Uterus (tissue), 4 donors: ENCODE data around the gene RTEL1. TPM values are rescaled to one million over a fixed set of nuclear protein-coding genes. Genes with fewer than 3 reads are reported as not detected.
A peak's percentile ranks its signal among the peaks of the same experiment; 100 is the strongest.

Source experiments
- DNase-seq, 2 donors: peaks; one replicate each; pipeline ENCODE4 v3.0.0-alpha.2; 2019 to 2020
- H3K27ac ChIP-seq, 2 donors: fragments of 200-600 bp; sonication (generic); 1 replicate in 1 of 2; 2 replicates in 1 of 2; pipeline ENCODE4 v1.5.1; 2016 to 2018
- H3K27me3 ChIP-seq, 2 donors: fragments of 200-600 bp; sonication (generic); one replicate each; pipeline ENCODE4 v1.5.1; 2018 to 2019; ENCODE audit warnings: control low read depth in 1 of 2
- H3K36me3 ChIP-seq, 2 donors: fragments of 200-600 bp; sonication (generic); one replicate each; pipeline ENCODE4 v1.5.1; 2019; ENCODE audit warnings: control low read depth in 1 of 2
- H3K4me1 ChIP-seq, 2 donors: fragments of 200-600 bp; sonication (generic); one replicate each; pipeline ENCODE4 v1.5.1; 2018 to 2019; ENCODE audit warnings: control low read depth in 1 of 2
- H3K4me3 ChIP-seq, 2 donors: fragments of 200-600 bp; sonication (generic); 1 replicate in 1 of 2; 2 replicates in 1 of 2; pipeline ENCODE4 v1.5.1; 2018 to 2019; ENCODE audit warnings: mild to moderate bottlenecking in 1 of 2
- H3K9me3 ChIP-seq, 2 donors: fragments of 200-600 bp; sonication (generic); one replicate each; pipeline ENCODE4 v1.5.1; 2019; ENCODE audit warnings: control low read depth in 1 of 2
- CTCF ChIP-seq, 4 experiments: fragments of 200-600 bp in 2 of 4; fragments of 450-650 bp in 2 of 4; sonication (generic) in 2 of 4; IDR thresholded peaks; one replicate each; pipeline ENCODE4 v1.5.1; 2016 to 2019; ENCODE audit warnings: antibody characterized with exemption in 4 of 4, mild to moderate bottlenecking in 2 of 4, moderate library complexity in 1 of 4
- POLR2A ChIP-seq, 2 donors: fragments of 450-650 bp; IDR thresholded peaks; one replicate each; pipeline ENCODE4 v1.6.1; 2016; ENCODE audit warnings: antibody characterized with exemption in 2 of 2, mild to moderate bottlenecking in 1 of 2, moderate library complexity in 1 of 2
- intact Hi-C: fragments of 100-400 bp; cut with DNase I; formaldehyde crosslinking; loops from one replicate; pipeline ENCODE4 v1.15.1; 2023; ENCODE audit warnings: low total_unique reads
- total RNA-seq, 4 donors: library from RNA; depleted of rRNA in 3 of 4; stranded (reverse); fragments of >200 nt in 3 of 4; gene quantifications; one replicate each; pipeline versions ENCODE4 v1.1.0 to v1.2.4, GENCODE V29; 2014 to 2023
- donor health status: DM: yes; HTN: yes; CAD: no.

Gene RTEL1
- total RNA-seq, 4 donors from 2014 or later = 17.4 to 56.5 (median 26.6) TPM

- Histone ChIP-seq H3K27ac (peak within 1 kb of the TSS; percentile 67 to 72), H3K4me1 (peaks cover 6 to 9% of the 10 kb centered on the region in 2 donors), H3K4me3 (peak within 1 kb of the TSS; percentile 38 to 59), H3K9me3 (no peaks in the 10 kb centered on the region), H3K36me3 (no peaks in the 10 kb centered on the region), H3K27me3 (no peaks in the 10 kb centered on the region)
- intact Hi-C loops = no loop called here
- DNase-seq = peak; percentile 87 to 88
- TF ChIP-seq POLR2A (IDR thresholded peaks at IDR 0.05) = no peak
- no peak for TF ChIP-seq CTCF (IDR thresholded peaks at IDR 0.05)
Measured at GRCh38 chr20:63653041-63653973, 4.8 kb upstream of the RTEL1 start, which contains the start of gene STMN3. TSS of gene STMN3 (minus strand) at chr20:63653424. CDS start at chr20:63653345, 79 bp downstream.

GRCh38 chr20:63653974-63654668 is 4.0 kb upstream of the RTEL1 start:
- Histone ChIP-seq H3K27ac (peak overlapping the region; percentile 67 to 72), H3K9me3 (no peaks in the 10 kb centered on the region), H3K36me3 (no peaks in the 10 kb centered on the region), H3K27me3 (no peaks in the 10 kb centered on the region), H3K4me1 (peaks cover 6 to 10% of the 10 kb centered on the region in 2 donors), H3K4me3 (peak overlapping the region; percentile 38 to 59)
- no peak for DNase-seq
- intact Hi-C loops = no loop called here
- TF ChIP-seq CTCF (IDR thresholded peaks at IDR 0.05) = no peak
- no peak for TF ChIP-seq POLR2A (IDR thresholded peaks at IDR 0.05)

GRCh38 chr20:63655249-63655648 is 2.9 kb upstream of the RTEL1 start:
- intact Hi-C loops = no loop called here
- Histone ChIP-seq H3K27me3 (no peaks in the 10 kb centered on the region), H3K27ac (no peak overlapping the region), H3K9me3 (no peaks in the 10 kb centered on the region), H3K36me3 (no peaks in the 10 kb centered on the region), H3K4me1 (peaks cover 6 to 14% of the 10 kb centered on the region in 2 donors), H3K4me3 (no peak overlapping the region)
- TF ChIP-seq POLR2A (IDR thresholded peaks at IDR 0.05) = no peak
- TF ChIP-seq CTCF (IDR thresholded peaks at IDR 0.05) = no peak
- DNase-seq = no peak

GRCh38 chr20:63656451-63656850 is 1.7 kb upstream of the RTEL1 start:
- Histone ChIP-seq H3K27ac (no peak overlapping the region), H3K9me3 (no peaks in the 10 kb centered on the region), H3K36me3 (no peaks in the 10 kb centered on the region), H3K4me1 (peaks cover 6 to 11% of the 10 kb centered on the region in 2 donors), H3K4me3 (no peak overlapping the region), H3K27me3 (no peaks in the 10 kb centered on the region)
- no peak for TF ChIP-seq POLR2A (IDR thresholded peaks at IDR 0.05)
- TF ChIP-seq CTCF (IDR thresholded peaks at IDR 0.05) = no peak
- no peak for DNase-seq
- intact Hi-C loops = no loop called here
